Uterus (tissue), 2 donors: ENCODE data around the gene GMCL1.

Experiments
- POLR2A ChIP-seq, 2 donors: fragments of 450-650 bp; IDR thresholded peaks; one replicate each; pipeline ENCODE4 v1.6.1; 2016; ENCODE audit warnings: antibody characterized with exemption in 2 of 2, mild to moderate bottlenecking in 1 of 2, moderate library complexity in 1 of 2
- TF ChIP-seq, protein P1 (sequence below), 4 experiments: fragments of 200-600 bp in 2 of 4; fragments of 450-650 bp in 2 of 4; sonication (generic) in 2 of 4; IDR thresholded peaks; one replicate each; pipeline ENCODE4 v1.5.1; 2016 to 2019; ENCODE audit warnings: antibody characterized with exemption in 4 of 4, mild to moderate bottlenecking in 2 of 4, moderate library complexity in 1 of 4

DNA sequence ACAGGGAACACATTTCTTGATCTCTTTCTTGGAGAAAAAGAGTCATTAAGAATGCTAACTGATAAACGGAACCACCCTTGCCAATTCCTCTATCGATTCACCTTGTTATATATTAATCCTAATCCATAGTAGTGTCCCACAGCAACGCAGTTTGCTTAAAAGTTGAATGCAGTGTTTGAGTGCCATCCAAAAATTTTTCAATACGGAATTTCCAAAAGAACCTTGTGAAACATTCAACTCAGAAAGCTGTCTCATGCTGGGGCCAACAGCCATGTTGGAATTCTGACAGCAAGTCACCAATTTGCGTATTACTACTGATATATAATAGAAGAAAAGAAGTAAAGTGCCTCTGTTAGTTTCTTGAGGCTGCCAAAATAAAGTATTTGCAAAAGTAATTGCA lies 45.2 kb upstream of the GMCL1 start:
- TF ChIP-seq, protein P1, sequence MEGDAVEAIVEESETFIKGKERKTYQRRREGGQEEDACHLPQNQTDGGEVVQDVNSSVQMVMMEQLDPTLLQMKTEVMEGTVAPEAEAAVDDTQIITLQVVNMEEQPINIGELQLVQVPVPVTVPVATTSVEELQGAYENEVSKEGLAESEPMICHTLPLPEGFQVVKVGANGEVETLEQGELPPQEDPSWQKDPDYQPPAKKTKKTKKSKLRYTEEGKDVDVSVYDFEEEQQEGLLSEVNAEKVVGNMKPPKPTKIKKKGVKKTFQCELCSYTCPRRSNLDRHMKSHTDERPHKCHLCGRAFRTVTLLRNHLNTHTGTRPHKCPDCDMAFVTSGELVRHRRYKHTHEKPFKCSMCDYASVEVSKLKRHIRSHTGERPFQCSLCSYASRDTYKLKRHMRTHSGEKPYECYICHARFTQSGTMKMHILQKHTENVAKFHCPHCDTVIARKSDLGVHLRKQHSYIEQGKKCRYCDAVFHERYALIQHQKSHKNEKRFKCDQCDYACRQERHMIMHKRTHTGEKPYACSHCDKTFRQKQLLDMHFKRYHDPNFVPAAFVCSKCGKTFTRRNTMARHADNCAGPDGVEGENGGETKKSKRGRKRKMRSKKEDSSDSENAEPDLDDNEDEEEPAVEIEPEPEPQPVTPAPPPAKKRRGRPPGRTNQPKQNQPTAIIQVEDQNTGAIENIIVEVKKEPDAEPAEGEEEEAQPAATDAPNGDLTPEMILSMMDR (IDR thresholded peaks at IDR 0.05), result no peak
- TF ChIP-seq POLR2A (IDR thresholded peaks at IDR 0.05), result no peak
